ENCODE results near the gene CHD8.
"Not testable (repeated sequence)": the region's sequence is repeated elsewhere in the genome, so short reads cannot be mapped to it uniquely, and the experiment has no call there.

CHD8 gene

DNA sequence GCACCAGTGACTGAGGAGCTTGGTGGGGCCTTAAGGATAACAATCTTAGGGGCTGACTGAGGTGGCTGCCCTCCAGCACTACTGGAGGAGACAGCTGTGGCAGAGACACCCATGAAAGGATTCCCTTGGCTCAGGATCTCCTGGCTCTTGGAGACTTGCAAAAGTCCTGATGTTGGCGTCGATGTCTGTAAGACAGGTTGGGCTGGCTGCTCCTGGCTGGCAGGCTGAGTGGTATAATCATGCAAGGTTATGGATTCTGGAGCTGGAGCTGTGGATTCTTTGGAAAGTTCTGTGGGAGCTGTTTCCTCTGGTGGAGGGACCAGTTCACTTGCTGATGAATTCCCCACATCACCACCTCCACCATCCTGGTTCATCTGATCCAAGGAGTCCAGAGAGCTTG, 24.8 kb downstream of the CHD8 start:
- no peak for DNase-seq

DNA sequence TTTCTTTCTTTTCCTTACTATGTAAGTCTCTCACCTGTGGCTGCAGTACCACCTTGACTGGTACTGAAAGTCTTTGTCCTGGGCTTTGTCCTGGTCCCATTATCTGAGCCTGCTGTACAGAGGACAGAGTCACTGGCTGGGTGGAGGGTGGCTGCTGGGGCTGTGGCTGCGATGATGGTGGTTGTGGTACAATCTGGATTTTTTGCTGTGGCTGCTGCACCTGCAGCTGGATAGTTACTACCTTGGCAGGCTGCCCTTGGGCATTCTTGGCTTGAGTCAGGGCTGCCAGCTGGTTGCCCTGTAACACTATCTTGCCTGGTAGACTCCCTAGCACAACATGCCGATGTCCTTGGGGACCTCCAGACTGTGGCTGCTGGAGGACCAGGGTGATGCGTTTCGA, 27.0 kb downstream of the CHD8 start:
- peak; percentile 44 for DNase-seq

DNA sequence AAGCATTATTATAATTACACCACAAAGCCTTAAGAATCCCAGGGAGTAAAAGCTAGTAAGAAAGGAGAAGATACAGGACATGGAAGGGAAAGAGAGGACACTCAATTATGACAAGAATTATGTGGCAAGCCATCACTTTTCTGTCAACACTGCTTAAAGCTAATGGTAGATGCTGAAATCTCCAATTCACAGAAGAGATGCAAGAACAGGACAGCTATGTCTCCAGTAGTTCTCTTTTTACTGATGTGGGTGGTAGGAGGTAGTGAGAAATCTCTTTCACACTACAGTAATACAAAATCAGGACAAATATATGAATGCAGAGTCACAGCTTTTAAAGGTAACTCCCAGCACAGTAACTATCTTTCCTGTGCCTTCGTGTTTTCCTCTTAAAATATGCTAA, 29.2 kb downstream of the CHD8 start:
- no peak for DNase-seq

DNA sequence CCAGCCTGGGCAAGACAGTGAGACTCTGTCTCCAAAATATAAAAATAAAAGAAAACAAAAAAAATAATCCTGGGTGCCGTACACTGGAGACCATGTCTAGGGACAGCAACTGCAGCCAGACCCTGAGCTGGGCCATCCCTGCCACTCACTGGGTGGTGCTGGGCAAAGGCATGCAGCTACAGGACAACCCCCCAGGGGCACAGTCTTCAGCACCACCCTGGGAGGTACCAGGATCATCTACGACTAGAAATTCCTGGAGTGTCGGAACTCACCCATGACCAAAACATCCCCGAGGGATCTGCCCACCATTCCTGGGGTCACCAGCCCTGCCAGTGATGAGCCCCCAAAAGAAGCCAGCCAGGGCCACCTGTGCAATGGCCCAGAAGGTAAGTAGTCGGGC, 36.4 kb downstream of the CHD8 start:
- no peak for DNase-seq

DNA sequence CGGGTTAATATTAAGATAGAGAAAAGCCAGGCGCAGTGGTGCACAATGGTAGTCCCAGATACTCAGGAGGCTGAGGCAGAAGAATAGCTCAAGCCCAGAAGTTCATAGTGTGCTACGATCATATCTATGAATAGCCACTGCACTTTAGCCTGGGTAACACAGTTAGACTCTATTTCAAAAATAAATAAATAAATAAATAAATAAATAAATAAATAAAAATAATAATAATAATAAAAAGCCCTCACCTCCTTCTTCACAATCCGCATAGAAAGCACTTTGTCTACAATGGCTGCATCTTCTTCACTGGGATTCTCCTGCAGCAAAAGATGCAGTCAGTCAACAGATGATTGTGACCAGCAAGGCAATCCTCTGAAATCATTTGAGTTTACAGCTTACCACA, 40.6 kb downstream of the CHD8 start:
- DNase-seq, result no peak

DNA sequence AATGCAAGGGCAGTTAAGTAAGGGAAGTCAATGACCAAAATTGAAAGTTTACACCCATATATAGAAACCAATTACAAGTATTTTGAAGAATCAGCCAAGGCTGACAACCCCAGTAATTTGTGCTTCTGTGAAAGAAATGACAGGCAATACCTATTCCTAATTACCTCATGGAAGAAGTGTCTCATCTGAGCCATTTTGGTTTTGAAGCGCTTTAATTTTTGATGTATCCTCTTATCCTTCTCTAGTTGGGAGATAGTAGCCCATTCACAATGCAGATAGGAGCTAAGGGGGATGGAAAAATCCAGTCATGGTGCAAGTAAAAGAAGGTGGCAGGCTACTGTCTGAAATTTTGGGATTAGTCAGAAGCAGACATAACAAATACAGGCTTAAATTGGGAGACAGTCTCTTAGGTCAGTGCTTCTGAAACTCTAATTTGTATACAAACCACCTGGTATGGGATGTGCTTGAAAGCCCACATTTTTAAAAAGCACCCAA, 41.7 kb downstream of the CHD8 start:
- DNase-seq, result no peak

DNA sequence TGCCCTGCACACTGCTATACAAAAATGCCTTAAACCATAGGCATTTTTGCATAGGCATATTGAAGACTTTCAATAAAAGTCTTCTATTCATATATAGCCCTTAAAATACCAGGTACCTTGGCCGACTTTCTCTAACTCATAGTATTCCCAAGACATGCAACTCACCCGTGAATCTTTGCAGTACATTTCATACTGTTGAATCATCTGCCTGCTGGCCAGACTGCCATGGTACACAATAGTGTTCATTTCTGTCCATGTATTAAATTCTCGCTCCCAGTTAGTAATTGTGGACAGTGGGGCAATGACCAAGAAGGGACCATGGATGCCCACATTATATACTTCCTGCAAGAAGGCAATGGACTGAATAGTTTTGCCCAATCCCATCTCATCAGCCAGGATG, 47.8 kb downstream of the CHD8 start:
- DNase-seq, result no peak

DNA sequence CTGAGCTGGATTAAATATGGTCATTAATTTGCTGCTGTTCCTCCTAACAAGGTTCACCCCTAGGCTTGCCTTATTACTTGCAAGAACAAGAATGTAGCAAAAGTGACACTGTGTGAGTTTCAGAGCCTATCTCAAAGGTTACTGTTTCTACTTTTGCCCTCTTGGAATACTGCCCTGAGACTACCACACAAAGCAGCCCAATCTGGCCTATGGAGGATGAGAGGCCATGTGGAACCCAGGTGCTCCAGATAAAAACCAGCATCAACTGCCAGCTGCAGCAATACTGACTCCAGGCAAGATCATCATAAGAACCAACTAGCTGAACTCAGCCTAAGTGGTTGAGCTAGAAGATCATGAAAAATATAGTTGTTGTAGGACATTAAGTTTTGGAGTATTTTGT, 49.7 kb downstream of the CHD8 start:
- no peak for DNase-seq

DNA sequence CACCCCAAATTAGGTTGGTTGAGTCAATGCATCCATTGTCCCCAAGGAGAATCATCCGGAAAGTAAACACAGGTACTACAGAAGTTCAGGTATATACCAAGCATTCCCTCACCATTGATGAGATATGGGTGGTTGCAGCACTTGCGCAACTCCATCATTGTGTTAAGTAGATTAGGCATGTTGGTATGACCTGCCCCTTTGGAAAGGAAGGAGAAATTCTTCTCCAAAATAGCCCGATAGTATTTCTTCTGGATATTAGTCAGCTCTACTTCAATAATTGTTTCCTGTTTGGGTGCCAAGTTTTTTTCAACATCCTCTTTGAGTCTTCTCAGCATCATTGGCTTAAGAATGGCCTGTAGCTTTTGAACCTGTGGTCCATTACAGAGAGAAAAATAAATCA, 50.8 kb downstream of the CHD8 start:
- no peak for DNase-seq

DNA sequence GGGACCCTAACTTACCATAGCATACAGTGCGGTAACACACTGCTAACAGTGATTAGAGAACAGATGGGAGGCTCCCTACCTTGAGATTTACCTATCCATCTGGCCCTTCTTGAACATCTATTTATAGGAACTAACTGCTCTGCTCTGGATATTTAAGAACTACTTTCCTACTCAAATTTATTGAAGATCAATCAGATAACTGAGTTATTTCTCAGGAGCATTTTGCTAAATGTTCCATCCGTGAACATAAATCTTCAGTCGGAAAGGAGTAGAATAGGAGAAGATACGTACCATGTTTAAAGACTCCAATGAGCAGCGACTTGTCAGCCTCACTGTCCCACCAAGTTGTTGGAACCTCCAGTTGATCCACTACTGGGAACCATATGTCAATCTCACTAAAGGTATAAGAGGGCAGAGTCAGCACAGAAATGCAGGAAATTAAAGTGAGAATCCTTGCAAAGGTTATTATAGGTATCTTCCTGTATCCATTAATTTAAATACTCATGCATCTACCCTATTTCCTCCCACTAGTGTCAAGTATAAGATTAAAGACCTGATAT, 56.5 kb downstream of the CHD8 start:
- no peak for DNase-seq

DNA sequence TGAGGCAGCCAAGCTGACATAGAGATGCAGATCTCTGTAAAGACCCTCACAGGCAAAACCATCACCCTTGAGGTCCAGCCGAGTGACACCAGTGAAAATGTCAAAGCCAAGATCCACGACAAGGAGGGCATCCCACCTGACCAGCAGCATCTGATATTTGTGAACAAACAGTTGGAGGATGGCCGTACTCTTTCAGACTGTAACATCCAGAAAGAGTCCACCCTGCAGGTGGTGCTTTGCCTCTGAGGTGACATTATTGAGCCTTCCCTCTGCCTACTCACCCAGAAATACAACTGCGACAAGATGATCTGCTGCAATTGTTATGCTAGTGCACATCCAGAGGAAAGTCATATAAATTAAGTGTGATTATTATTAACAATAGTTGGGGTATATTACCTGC, 57.0 kb downstream of the CHD8 start:
- DNase-seq, result no peak

DNA sequence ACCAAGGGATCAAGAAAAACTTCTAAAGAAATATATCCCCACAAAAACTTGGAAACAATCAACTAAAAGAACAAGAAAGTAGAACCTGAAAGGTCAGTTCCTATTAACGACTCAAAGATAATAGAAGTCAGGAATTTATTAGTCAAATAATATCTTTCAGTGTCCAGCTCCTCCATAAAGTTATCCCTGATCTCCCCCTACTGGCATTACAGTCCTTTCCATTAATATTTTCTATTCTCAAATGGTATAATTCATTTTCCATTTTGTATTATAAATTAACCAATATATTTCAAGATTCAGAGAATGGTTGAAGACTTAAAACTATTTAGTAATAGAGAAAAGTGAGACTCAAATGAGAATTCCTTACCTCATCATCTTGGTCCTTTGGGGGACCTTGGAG, 60.5 kb downstream of the CHD8 start:
- DNase-seq, result no peak

DNA sequence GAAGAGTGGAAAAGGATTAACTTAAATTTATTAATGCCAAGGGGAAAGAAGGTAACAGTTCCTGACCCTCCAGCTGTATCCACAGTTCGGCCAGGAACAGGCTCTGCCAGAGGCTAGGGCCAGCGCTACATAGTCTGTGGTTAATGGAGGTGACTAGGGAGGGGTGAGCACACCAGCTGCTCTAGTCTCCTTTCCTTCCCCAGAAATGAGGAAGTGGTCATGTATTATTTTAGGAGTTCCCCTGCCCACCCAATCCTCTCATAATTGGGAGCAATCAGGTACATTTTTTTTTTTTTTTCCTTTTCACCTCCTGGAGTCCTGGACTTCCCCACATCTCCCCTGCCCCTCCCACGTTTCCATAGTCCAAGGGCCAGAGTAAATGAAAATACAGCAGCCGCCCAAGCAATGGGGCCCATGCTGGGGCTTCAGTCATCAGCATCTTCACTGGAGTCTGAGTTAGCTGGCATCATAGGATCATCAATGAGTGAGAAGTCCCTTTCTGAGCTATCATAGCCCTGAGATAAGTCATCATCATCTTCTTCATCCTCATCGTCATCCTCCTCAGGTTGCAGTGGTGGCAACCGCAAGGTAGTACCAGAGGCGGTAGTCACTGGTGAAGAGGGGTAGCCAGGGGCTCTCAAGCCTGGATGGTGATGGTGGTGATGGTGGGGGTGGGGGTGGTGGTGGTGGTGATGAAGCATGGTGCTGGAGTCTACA, 70.6 kb downstream of the CHD8 start:
- no peak for DNase-seq

DNA sequence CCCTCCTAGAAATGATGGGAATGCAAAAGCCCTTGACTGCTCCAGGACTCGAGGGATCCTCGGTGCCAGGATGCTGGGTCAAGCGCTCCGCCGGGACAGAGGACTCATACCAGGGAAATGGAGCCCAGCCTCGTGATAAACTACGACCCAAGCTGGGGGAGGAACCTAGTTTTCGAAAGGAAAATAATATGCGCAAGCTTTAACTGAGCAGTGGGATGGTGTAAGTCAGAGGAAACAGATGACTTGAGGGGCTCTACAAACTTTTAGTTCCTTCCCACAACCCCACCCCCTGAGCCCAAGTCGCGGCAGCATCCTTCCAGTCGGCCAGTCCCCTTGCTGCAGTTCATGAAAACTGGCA, 71.5 kb downstream of the CHD8 start:
- DNase-seq, result no peak

DNA sequence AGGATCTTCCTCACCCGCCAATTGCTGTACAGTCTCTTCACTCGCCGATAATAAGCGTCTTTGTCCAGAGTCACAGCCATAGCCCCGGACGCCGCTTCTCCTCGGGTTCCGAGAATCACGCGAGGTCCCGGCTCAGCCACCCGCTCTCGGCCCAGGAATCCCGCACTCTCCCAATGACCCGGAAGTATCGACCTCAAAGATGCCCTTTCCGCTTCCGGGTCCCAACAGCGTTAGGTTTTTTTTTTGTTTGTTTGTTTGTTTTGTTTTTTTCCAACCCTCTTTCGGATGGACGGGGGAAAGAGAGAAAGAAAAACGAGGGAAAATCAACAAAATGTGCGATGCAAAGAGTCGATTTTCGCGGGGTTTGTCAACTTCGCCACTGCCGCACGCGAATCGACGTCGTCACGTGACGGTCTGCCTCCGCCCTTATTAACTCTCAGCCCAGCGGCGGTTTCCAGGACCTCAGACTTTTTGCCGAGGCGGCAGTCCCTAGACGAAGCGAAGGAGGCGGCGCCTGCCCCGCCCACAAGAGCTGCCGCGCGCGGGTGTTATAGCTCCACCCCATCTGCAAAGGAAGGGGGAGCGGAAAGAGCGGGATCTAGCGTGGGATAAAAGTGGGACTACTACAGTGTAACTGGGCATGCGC, 72.0 kb downstream of the CHD8 start, which contains the start of gene SUPT16H:
TSS of gene SUPT16H (minus strand) at position 172 of the 646 bp plus-strand sequence. CDS start at position 80, 92 bp downstream.
- peak; percentile 98 for DNase-seq

DNA sequence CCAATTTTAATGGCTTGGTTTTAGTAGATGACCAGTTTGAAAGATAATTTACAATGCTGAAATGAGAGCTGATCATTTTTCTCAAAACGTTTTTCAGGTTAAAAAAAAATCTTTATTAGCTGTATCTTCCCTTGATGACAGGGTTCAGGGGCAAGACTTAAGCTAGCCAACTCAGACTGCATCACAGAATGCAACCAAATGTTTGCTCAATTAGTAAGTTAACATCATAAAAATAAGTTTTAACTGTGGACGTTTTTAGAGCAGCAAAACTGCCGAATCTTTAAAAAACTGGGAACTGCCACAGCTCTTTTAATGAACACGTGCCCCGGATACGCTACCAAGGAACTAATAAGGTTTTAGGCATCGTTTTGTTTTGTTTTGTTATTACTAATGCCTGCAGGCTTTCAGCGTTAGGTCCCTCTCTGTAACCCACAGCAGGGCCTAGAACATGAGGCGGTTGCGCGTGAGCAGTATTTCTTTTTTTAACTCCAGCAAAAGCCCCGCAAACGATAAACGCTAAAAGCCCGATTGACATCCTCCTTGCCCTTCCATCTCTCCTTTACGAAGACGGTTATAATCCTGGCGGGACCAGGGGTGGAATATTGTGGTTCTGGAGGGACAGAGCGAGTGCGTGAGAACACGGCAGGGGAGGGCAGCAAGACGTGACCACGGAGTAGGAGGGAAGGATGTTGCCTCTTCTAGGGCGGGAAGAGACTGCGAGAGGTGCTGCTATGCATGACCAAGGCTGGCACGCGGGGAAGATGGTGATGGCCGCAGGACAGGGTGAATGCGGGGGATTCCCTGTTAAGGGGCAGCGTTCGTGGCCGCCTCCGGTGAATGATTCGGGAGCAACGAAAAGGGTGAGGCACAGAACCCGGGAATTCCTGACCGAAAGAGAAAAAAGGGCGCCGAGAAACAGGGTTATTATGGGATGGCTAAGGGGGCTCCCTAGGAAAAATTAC, 72.8 kb downstream of the CHD8 start:
- DNase-seq, result peak; percentile 54

DNA sequence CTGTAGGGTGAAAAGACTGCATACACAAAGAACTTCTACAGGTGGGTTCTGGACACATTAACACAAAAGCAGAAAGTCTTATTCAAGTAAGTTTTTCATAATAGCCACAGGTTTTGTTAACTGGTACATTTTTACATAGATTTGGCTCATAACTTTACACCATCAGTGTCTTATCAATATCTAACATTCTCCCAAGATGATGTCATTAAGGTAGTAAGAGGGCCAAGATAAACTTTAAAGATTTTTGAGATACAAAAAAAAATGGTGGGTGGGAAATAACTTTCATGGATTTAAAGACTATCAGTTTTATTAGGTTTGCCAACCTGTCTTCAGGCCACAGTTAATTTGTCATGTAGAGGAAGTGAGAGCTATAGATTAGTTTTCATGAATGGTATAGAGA, 73.8 kb downstream of the CHD8 start:
- no peak for DNase-seq

DNA sequence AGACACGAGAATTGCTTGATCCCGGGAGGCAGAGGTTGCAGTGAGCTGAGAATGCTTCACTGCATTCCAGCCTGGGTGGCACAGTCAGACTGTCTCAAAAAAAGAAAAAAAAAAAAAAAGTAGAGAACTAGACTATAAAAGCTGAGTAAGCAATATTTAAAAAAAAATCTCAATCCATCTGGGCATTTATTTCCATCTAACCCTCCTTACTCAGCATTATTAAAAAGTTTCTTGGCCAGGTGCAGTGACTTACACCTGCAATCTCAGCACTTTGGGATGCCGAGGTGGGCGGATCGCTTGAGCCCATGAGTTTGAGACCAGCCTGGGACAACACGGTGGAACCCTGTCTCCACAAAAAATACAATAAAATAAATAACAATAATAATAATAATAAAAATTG, 76.6 kb downstream of the CHD8 start:
- DNase-seq, result no peak

DNA sequence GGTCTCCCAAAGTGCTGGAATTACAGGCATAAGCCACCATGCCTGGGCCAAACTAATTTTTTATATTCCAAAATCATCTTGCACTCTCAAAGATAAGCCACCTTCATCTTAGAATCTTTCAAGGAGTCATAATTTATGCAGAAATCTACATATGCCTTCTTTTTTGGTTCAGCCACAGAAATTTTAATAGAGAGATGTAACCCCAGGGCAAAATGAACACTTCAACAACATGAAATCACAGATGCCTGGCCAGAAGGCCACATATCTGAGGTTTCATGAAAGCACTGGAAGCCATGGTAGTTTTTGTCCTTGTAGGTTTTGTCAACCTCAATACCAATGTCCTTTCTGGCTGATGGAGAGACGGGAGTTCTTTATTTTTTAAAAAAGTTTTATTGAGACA, 81.9 kb downstream of the CHD8 start:
- no peak for DNase-seq

DNA sequence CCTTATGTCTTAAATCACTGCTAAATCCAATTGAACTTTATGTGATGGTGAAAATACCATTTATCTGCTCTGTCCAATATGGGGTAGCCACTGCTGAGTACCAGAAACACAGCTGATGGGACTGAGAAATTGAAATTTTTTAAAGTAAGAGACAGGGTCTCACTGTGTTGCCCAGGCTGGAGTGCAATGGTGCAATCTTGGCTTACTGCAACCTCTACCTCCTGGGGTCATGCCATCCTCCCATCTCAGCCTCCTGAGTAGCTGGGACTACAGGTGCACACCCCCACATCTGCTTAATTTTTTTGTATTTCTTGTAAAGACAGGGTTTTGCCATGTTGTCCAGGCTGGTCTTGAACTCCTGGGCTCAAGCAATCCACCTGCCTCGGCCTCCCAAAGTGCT, 83.1 kb downstream of the CHD8 start:
- not testable (repeated sequence) for DNase-seq

DNA sequence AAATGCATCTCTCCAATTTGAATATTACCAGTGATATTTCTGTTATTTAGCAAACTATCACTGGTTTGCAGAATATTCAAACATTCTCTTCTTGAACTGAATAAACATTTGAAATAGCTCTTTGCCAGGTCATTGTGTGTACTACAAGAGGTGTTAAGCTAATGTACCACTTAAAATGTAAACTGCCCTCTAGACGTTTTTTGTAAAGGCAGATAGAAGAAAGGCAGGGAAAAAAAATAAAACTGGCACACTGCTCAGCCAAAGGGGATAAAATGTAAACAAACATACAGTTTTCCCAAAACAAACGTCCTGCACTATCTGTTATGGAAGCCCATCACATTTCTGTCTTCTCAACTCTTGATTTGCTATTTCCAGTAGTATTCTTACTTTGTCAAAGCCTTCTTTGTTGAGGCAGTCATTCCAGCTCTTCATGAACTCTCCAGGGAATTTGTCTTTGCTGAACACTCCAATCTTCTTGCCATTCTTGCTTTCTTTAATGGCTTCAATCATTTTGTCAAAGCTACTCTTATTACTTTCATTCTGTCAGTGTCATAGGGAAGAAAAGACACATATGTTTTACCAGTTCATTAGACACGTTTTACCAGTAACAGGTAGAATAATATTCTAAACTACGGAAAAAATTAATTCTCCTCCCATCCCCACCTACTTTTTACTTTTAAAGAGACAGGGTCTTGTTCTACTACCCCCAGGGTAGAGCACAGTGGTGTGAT, 85.8 kb downstream of the CHD8 start:
- DNase-seq, result no peak

DNA sequence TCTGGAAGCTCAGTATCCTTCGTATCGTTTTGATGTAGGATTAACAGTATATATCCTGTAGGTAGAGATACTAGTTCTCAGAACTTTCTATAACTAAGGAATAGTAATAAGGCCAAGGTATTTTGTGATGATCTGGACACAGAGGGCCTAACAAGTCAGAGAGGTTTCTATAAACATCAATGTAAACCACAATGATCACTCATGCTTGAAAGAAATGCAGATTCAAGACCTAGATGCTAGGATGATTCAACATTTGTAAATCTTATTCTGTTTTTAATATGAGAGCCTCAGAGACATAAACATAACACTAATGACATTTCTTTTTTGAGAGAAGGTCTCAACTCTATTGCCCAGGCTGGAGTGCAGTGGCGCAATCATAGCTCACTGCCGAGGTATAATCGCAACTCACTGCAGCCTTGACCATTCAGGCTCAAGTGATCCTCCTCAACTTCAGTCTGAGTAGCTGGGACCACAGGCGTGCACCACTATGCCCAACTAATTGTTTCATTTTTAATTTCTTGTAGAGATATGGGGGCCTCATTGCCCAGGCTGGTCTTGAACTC, 88.3 kb downstream of the CHD8 start:
- no peak for DNase-seq
